GM12892 (cell line): ENCODE measurements around the gene EPHB1.

Experiments used
- POLR2A ChIP-seq: IDR thresholded peaks from 2 replicates; pipeline ENCODE4 v1.6.1; 2011; ENCODE audit warnings: low read depth, low read length, control low read depth
- POLR2AphosphoS5 ChIP-seq: IDR thresholded peaks from 2 replicates; pipeline ENCODE4 v1.6.1; 2011; ENCODE audit warnings: low read depth, low read length, control low read depth

DNA sequence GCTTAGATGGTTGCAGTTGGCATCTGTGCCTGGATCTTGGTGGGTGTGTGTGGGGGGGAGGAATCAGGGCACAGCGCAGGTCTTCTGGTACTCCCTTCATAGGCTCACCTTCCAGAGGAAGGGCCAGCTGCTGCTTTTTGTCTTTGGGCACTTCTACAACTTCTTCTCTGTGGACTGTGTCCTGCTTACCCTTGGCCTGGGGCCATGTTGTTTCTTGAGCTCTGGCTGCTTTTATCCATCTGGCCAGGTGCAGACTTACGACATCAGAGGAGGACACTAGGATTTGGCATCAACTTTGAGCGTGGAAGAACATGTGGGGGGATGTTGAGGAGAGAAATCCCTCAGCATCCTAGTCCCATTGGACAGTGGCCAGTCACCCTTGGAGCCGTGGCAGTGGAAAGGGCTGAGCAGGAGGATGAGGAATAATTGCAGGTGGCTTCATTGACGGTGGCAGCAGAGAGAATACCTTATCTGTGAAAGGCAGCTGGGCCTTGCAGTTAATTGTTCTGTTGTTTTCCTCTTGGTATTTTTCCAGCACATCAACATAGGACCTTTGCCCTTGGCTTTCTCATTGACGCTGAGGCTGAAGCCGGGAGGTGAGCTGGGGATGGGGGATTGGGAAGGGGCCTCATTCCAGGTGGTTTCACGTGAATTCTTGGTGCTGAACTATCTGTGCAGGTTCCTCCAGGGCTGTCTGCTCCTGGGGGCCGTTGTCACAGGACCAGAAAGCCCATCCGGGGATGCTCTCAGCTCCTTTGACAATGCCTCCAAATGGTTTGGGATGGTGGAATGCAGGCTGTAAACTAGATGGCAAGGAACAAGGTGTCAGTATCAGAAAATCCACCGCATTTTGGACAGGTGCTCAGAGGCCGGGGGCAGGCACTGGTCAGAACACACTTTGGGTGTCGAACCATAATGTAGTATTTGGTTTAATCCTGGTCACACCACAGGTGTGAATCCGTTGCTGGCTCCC, 9.7 kb downstream of the EPHB1 start:
- TF ChIP-seq POLR2A (no peak), POLR2AphosphoS5 (no peak)
